ENCODE results near the gene CLNK. TPM values are rescaled to one million over a fixed set of nuclear protein-coding genes. Genes with fewer than 3 reads are reported as not detected.

The CLNK gene
- total and polyA plus RNA-seq, 2 donors from 2014 or later = 2.8 to 4.8 TPM

DNA sequence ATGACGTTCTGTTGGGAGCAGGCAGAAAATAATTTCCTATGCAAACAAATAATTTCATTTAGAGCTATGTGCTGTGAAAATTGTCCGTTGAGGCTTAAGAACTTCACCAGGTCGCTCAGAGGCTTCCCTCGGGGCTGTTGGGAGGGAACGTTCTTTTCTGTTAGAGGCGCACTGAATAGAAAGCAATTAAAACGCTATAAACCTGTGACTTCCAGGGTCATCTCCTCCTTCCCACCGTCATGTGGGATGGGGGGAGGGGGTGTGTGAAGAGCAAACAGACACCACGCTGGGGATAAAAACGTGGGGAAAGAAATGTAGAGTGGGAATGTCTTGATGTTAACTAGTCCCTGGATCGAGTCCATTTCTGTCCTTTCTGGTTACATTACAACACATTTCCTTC is 192.1 kb downstream of the CLNK start:
- Histone ChIP-seq H3K9me3 (ENCODE audit: control insufficient read depth in 2 of 3, insufficient read depth in 1 of 3, low read length in 3 of 3) (no peaks in the 10 kb centered on the region), H3K9ac (ENCODE audit: low read length in 3 of 3) (no peak overlapping the region), H3K4me1 (ENCODE audit: control insufficient read depth in 2 of 3, insufficient read depth in 2 of 3, low read depth in 1 of 3, low read length in 3 of 3) (no peaks in the 10 kb centered on the region), H3K27me3 (ENCODE audit: control insufficient read depth, insufficient read depth, low read length) (no peaks in the 10 kb centered on the region), H3K4me3 (ENCODE audit: low read length in 3 of 3) (no peak overlapping the region), H3K36me3 (ENCODE audit: control insufficient read depth in 2 of 3, insufficient read depth in 3 of 3, low read length in 3 of 3) (no peaks in the 10 kb centered on the region), H3K27ac (ENCODE audit: low read depth in 2 of 2, low read length in 2 of 2) (no peak overlapping the region)
- intact Hi-C loops (cut with DNase I) = no loop called here
- TF ChIP-seq, protein P1, sequence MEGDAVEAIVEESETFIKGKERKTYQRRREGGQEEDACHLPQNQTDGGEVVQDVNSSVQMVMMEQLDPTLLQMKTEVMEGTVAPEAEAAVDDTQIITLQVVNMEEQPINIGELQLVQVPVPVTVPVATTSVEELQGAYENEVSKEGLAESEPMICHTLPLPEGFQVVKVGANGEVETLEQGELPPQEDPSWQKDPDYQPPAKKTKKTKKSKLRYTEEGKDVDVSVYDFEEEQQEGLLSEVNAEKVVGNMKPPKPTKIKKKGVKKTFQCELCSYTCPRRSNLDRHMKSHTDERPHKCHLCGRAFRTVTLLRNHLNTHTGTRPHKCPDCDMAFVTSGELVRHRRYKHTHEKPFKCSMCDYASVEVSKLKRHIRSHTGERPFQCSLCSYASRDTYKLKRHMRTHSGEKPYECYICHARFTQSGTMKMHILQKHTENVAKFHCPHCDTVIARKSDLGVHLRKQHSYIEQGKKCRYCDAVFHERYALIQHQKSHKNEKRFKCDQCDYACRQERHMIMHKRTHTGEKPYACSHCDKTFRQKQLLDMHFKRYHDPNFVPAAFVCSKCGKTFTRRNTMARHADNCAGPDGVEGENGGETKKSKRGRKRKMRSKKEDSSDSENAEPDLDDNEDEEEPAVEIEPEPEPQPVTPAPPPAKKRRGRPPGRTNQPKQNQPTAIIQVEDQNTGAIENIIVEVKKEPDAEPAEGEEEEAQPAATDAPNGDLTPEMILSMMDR (IDR thresholded peaks at IDR 0.05; ENCODE audit: borderline replicate concordance, extremely low read depth, insufficient read depth) = no peak
- FAIRE-seq (no peak), DNase-seq (peak in 2 of 5 donors; percentile 10 to 37)

DNA sequence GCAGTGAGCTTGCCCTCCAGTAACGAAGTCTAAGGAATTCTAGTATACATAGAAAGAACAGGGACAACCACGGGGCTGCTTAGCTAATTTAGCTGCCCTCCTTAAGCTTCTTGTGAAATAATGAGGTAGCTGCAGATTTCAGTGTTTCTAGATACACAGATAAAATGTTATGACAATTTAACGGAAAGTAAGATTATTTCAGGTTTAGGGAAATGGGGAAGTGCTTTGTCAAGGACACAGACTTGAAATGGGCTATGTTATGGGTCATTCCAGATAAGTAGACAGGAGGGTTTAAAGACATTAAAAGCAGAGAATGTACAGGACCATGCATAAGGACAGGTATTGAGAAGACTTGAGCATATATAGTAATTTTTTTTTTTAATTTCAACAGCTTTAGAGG is 193.2 kb downstream of the CLNK start:
- Histone ChIP-seq H3K4me3 (ENCODE audit: low read length in 3 of 3) (no peak overlapping the region), H3K9me3 (ENCODE audit: control insufficient read depth in 2 of 3, insufficient read depth in 1 of 3, low read length in 3 of 3) (no peaks in the 10 kb centered on the region), H3K4me1 (ENCODE audit: control insufficient read depth in 2 of 3, insufficient read depth in 2 of 3, low read depth in 1 of 3, low read length in 3 of 3) (no peaks in the 10 kb centered on the region), H3K36me3 (ENCODE audit: control insufficient read depth in 2 of 3, insufficient read depth in 3 of 3, low read length in 3 of 3) (no peaks in the 10 kb centered on the region), H3K27me3 (ENCODE audit: control insufficient read depth, insufficient read depth, low read length) (no peaks in the 10 kb centered on the region), H3K27ac (ENCODE audit: low read depth in 2 of 2, low read length in 2 of 2) (no peak overlapping the region), H3K9ac (ENCODE audit: low read length in 3 of 3) (no peak overlapping the region)
- DNase-seq = no peak
- intact Hi-C loops (cut with DNase I) = no loop called here
- TF ChIP-seq, protein P1 (IDR thresholded peaks at IDR 0.05; ENCODE audit: borderline replicate concordance, extremely low read depth, insufficient read depth) = no peak
- FAIRE-seq = no peak

DNA sequence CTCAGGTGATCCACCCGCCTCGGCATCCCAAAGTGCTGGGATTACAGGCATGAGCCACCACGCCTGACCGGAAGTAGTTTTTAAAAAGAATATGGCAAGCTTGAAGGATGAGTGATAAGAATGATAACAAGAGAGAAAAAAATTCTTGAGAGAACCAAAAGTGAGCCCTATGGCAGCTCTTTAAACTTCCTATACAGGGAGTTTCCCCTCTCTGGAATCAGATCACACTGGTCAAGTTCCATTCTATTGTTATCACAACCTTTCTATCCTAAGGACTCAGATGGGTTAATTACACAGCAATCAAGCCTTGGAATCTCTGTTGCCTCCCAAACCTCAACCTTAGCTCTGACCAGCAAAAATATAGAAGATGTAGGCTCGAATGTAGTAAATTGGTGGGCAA is 193.6 kb downstream of the CLNK start:
- H3K4me1 ChIP-seq (ENCODE audit: control insufficient read depth in 2 of 3, insufficient read depth in 2 of 3, low read depth in 1 of 3, low read length in 3 of 3) = no peaks in the 10 kb centered on the region
- H3K36me3 ChIP-seq (ENCODE audit: control insufficient read depth in 2 of 3, insufficient read depth in 3 of 3, low read length in 3 of 3) = no peaks in the 10 kb centered on the region
- no peak overlapping the region for H3K4me3 ChIP-seq (ENCODE audit: low read length in 3 of 3)
- DNase-seq = no peak
- no peak overlapping the region for H3K27ac ChIP-seq (ENCODE audit: low read depth in 2 of 2, low read length in 2 of 2)
- H3K9me3 ChIP-seq (ENCODE audit: control insufficient read depth in 2 of 3, insufficient read depth in 1 of 3, low read length in 3 of 3) = no peaks in the 10 kb centered on the region
- no peaks in the 10 kb centered on the region for H3K27me3 ChIP-seq (ENCODE audit: control insufficient read depth, insufficient read depth, low read length)
- FAIRE-seq = no peak
- intact Hi-C loops (cut with DNase I) = no loop called here
- no peak overlapping the region for H3K9ac ChIP-seq (ENCODE audit: low read length in 3 of 3)
- TF ChIP-seq, protein P1 (IDR thresholded peaks at IDR 0.05; ENCODE audit: borderline replicate concordance, extremely low read depth, insufficient read depth) = no peak

DNA sequence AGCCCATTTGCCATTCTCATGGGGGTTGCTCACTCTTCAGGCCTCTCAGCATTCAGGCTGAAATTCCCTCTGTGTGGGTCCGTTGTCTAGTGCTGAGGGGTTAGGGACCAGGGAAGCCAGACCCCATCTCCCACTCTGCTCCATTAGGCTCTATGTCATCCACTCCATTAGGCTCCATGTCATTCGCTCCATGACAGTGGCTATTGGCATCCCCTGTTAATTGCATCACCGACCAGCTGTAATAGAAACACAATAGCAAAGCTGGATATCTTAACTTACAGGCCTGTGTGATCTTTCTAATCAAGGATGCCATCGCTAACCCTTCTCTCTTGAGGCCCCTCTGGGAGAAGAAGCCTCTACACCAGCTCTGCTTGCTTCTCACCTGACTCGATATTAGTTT is 201.7 kb downstream of the CLNK start:
- H3K36me3 ChIP-seq (ENCODE audit: control insufficient read depth in 2 of 3, insufficient read depth in 3 of 3, low read length in 3 of 3) = no peaks in the 10 kb centered on the region
- no peak overlapping the region for H3K4me3 ChIP-seq (ENCODE audit: low read length in 3 of 3)
- intact Hi-C loops (cut with DNase I) = no loop called here
- no peaks in the 10 kb centered on the region for H3K4me1 ChIP-seq (ENCODE audit: control insufficient read depth in 2 of 3, insufficient read depth in 2 of 3, low read depth in 1 of 3, low read length in 3 of 3)
- no peak for DNase-seq
- H3K27me3 ChIP-seq (ENCODE audit: control insufficient read depth, insufficient read depth, low read length) = no peaks in the 10 kb centered on the region
- no peaks in the 10 kb centered on the region for H3K9me3 ChIP-seq (ENCODE audit: control insufficient read depth in 2 of 3, insufficient read depth in 1 of 3, low read length in 3 of 3)
- no peak for FAIRE-seq
- H3K9ac ChIP-seq (ENCODE audit: low read length in 3 of 3) = no peak overlapping the region
- no peak overlapping the region for H3K27ac ChIP-seq (ENCODE audit: low read depth in 2 of 2, low read length in 2 of 2)
- TF ChIP-seq, protein P1 (IDR thresholded peaks at IDR 0.05; ENCODE audit: borderline replicate concordance, extremely low read depth, insufficient read depth) = no peak
